A549 (cell line): ENCODE measurements around the gene MINAR2. TPM values are rescaled to one million over a fixed set of nuclear protein-coding genes. Genes with fewer than 3 reads are reported as not detected.

Experiments
- ATAC-seq, 2 experiments: fragments of 200-7000 bp in 1 of 2; fragments of >200 bp in 1 of 2; cut with Nextera tagmentation in 1 of 2; cut with Tn5 transposase in 1 of 2; 3 replicates each; pipeline versions ENCODE4 v1.8.0 to v1.9.1; 2018 to 2020; ENCODE audit warnings: mild to moderate bottlenecking in 1 of 2, moderate library complexity in 1 of 2
- CTCF ChIA-PET: fragments of 300-600 bp; sonication (Branson Sonifier 250); formaldehyde crosslinking; extraction: SDS; loops from one replicate; lab custom pipeline; 2021; ENCODE audit warnings: antibody characterized with exemption, inconsistent platforms; lab: Yijun Ruan, JAX
- POLR2A ChIA-PET: fragments of 350-600 bp; formaldehyde crosslinking; extraction: SDS; loops from one replicate; lab custom pipeline; 2021; ENCODE audit warnings: antibody characterized with exemption, inconsistent platforms; lab: Yijun Ruan, JAX
- DNase-seq, 2 experiments: peaks; one replicate each; pipeline versions ENCODE4 v3.0.0 to v3.0.0-alpha.2; 2011 to 2016; ENCODE audit warnings: low read depth in 1 of 2, low spot score in 1 of 2
- FAIRE-seq: peaks from 2 replicates; lab custom pipeline; 2011; peaks lifted over from hg19 to GRCh38; lab: Jason Lieb, UNC
- H3K27ac ChIP-seq, 2 experiments: fragments of >200 bp; sonication (Bioruptor Twin); formaldehyde crosslinking; 3 replicates each; pipeline ENCODE4 v1.5.1; 2016 to 2017
- H3K4me1 ChIP-seq: fragments of >200 bp; sonication (Bioruptor Twin); formaldehyde crosslinking; 3 replicates; pipeline ENCODE4 v1.6.1; 2016
- H3K4me2 ChIP-seq: fragments of >200 bp; sonication (Bioruptor Twin); formaldehyde crosslinking; 3 replicates; pipeline ENCODE4 v1.6.1; 2016
- H3K4me3 ChIP-seq: fragments of >200 bp; sonication (Bioruptor Twin); formaldehyde crosslinking; 3 replicates; pipeline ENCODE4 v1.5.1; 2016
- H3K9me3 ChIP-seq: fragments of >200 bp; sonication (Bioruptor Twin); formaldehyde crosslinking; 3 replicates; pipeline ENCODE4 v1.6.1; 2016
- CBX8 ChIP-seq: fragments of 200-600 bp; sonication (generic); IDR thresholded peaks from 2 replicates; pipeline ENCODE4 v1.6.1; 2016
- CEBPB ChIP-seq, 2 experiments: fragments of >200 bp in 1 of 2; sonication (Bioruptor Twin) in 1 of 2; formaldehyde crosslinking in 1 of 2; IDR thresholded peaks; 2 replicates each; pipeline ENCODE4 v1.6.1; 2012 to 2016
- CHD2 ChIP-seq: fragments of 150-350 bp; IDR thresholded peaks from 2 replicates; pipeline ENCODE4 v1.6.1; 2014; ENCODE audit warnings: low read length; ENCODE audit not compliant: partially characterized antibody
- CHD4 ChIP-seq: fragments of 200-600 bp; sonication (generic); IDR thresholded peaks from 2 replicates; pipeline ENCODE4 v1.6.1; 2016; ENCODE audit warnings: antibody characterized with exemption, mild to moderate bottlenecking, borderline replicate concordance
- CTCF ChIP-seq: fragments of >200 bp; sonication (Bioruptor Twin); formaldehyde crosslinking; IDR thresholded peaks from 3 replicates; pipeline ENCODE4 v1.5.1; 2016
- E2F6 ChIP-seq: IDR thresholded peaks from 2 replicates; pipeline ENCODE4 v1.6.1; 2012; ENCODE audit warnings: low read depth, borderline replicate concordance
- EHF ChIP-seq: fragments of 250-450 bp; sonication (Bioruptor Pico); IDR thresholded peaks from 2 replicates; pipeline ENCODE4 v1.5.0; 2020; ENCODE audit warnings: mild to moderate bottlenecking
- EHMT2 ChIP-seq: fragments of 200-600 bp; sonication (generic); IDR thresholded peaks from 2 replicates; pipeline ENCODE4 v1.6.1; 2016; ENCODE audit warnings: antibody characterized with exemption, low read depth, mild to moderate bottlenecking, moderate library complexity
- ESRRA ChIP-seq: fragments of 150-350 bp; IDR thresholded peaks from 2 replicates; pipeline ENCODE4 v1.6.1; 2014; ENCODE audit warnings: mild to moderate bottlenecking, low read length, borderline replicate concordance
- FOSB ChIP-seq: fragments of 250-450 bp; sonication (Bioruptor Pico); IDR thresholded peaks from 2 replicates; pipeline ENCODE4 v1.5.0; 2020; ENCODE audit warnings: mild to moderate bottlenecking, moderate library complexity
- FOXS1 ChIP-seq: fragments of 250-450 bp; sonication (Bioruptor Pico); IDR thresholded peaks from 2 replicates; pipeline ENCODE4 v1.5.0; 2020; ENCODE audit warnings: mild to moderate bottlenecking, moderate library complexity
- HES2 ChIP-seq: fragments of >200 bp; sonication (Bioruptor Twin); formaldehyde crosslinking; IDR thresholded peaks from 2 replicates; pipeline ENCODE4 v1.6.1; 2016
- HEYL ChIP-seq: fragments of 250-450 bp; sonication (Bioruptor Pico); IDR thresholded peaks from 2 replicates; pipeline ENCODE4 v1.8.0; 2021; ENCODE audit warnings: mild to moderate bottlenecking, moderate library complexity
- HMGXB4 ChIP-seq: fragments of 250-450 bp; sonication (Bioruptor Pico); IDR thresholded peaks from 2 replicates; pipeline ENCODE4 v1.5.0; 2021; ENCODE audit warnings: mild to moderate bottlenecking, moderate library complexity, borderline replicate concordance
- HOXA7 ChIP-seq: fragments of 250-450 bp; sonication (Bioruptor Pico); IDR thresholded peaks from 2 replicates; pipeline ENCODE4 v1.5.0; 2020; ENCODE audit warnings: mild to moderate bottlenecking, moderate library complexity
- HOXB13 ChIP-seq: fragments of 250-450 bp; sonication (Bioruptor Pico); IDR thresholded peaks from 2 replicates; pipeline ENCODE4 v1.5.0; 2020; ENCODE audit warnings: low read depth, mild to moderate bottlenecking, moderate library complexity
- JUNB ChIP-seq: fragments of >200 bp; sonication (Bioruptor Twin); formaldehyde crosslinking; IDR thresholded peaks from 2 replicates; pipeline ENCODE4 v1.6.1; 2016
- KDM1A ChIP-seq: fragments of 200-600 bp; sonication (generic); IDR thresholded peaks from 2 replicates; pipeline ENCODE4 v1.6.1; 2016; ENCODE audit warnings: low read depth, mild to moderate bottlenecking
- MAFK ChIP-seq: fragments of 450-650 bp; IDR thresholded peaks from 2 replicates; pipeline ENCODE4 v1.6.1; 2014; ENCODE audit not compliant: partially characterized antibody
- MAX ChIP-seq: IDR thresholded peaks from 2 replicates; pipeline ENCODE4 v1.6.1; 2012
- MYC ChIP-seq: IDR thresholded peaks from 2 replicates; pipeline ENCODE4 v1.6.1; 2012; ENCODE audit warnings: mild to moderate bottlenecking, inconsistent platforms, low read length, improper control_type of control experiment, borderline replicate concordance
- NPAS2 ChIP-seq: fragments of 250-450 bp; sonication (Bioruptor Pico); IDR thresholded peaks from 2 replicates; pipeline ENCODE4 v1.8.0; 2022; ENCODE audit warnings: mild to moderate bottlenecking, moderate library complexity, borderline replicate concordance
- NR3C1 ChIP-seq: fragments of >200 bp; sonication (Bioruptor Twin); formaldehyde crosslinking; IDR thresholded peaks from 3 replicates; pipeline ENCODE4 v1.6.1; 2017
- PBX3 ChIP-seq: IDR thresholded peaks from 2 replicates; pipeline ENCODE4 v1.6.1; 2012
- RARB ChIP-seq: fragments of 250-450 bp; sonication (Bioruptor Pico); IDR thresholded peaks from 2 replicates; pipeline ENCODE4 v1.8.0; 2021; ENCODE audit warnings: mild to moderate bottlenecking, moderate library complexity
- RFX5 ChIP-seq: fragments of 450-650 bp; IDR thresholded peaks from 2 replicates; pipeline ENCODE4 v1.7.1; 2014; ENCODE audit warnings: antibody characterized with exemption, mild to moderate bottlenecking, moderate library complexity
- RNF2 ChIP-seq: fragments of 200-600 bp; sonication (generic); IDR thresholded peaks from 2 replicates; pipeline ENCODE4 v1.6.1; 2016; ENCODE audit warnings: low read depth, mild to moderate bottlenecking, antibody characterized with exemption, moderate library complexity, borderline replicate concordance
- TFCP2L1 ChIP-seq: fragments of 250-450 bp; sonication (Bioruptor Pico); IDR thresholded peaks from 2 replicates; pipeline ENCODE4 v1.5.0; 2021; ENCODE audit warnings: mild to moderate bottlenecking
- USF2 ChIP-seq: fragments of 450-650 bp; IDR thresholded peaks from 2 replicates; pipeline ENCODE4 v1.6.1; 2014; ENCODE audit warnings: antibody characterized with exemption
- WGBS: methylation state at CpG from one replicate; pipeline ENCODE4 v1.1.6; 2017; ENCODE audit errors: missing lambda C conversion rate; 5-methylcytosine and 5-hydroxymethylcytosine counted together
- polyA plus RNA-seq, 4 experiments: library from polyadenylated mRNA; depleted of rRNA in 3 of 4; stranded (reverse); fragments of >200 nt; fragmentation: RNase III in 1 of 4; extraction: RNeasy Plus Mini Kit Qiagen cat#74134 plus additional on column Dnase treatment in 1 of 4; gene quantifications; 2 replicates in 3 of 4; 3 replicates in 1 of 4; pipeline ENCODE4 v1.2.3, GENCODE V29; 2011 to 2017

Gene MINAR2
- polyA plus RNA-seq, 2 of the 4 experiments (the other 2 are of a cell fraction), result not detected

- ATAC-seq (no peak), DNase-seq (no peak), FAIRE-seq (no peak)
- TF ChIP-seq MYC (no peak), HEYL (CRISPR knock-in tag) (no peak), HOXB13 (CRISPR knock-in tag) (no peak), MAX (no peak), FOSB (no peak), EHF (no peak), RARB (CRISPR knock-in tag) (no peak), CHD4 (no peak)
- no peak overlapping the region for H3K4me2 ChIP-seq
- CTCF ChIA-PET, result interaction anchor here (2.2 kb wide), 1 partner anchor 11 kb away, joined by 10 read pairs; no protein-coding TSS in a partner anchor
- no peaks in the 10 kb centered on the region for H3K4me1 ChIP-seq
- H3K27ac ChIP-seq, result no peak overlapping the region
- 33% methylated on average over 2 of the region's 2 CpGs for WGBS
- POLR2A ChIA-PET, result no interaction called here
- no peak overlapping the region for H3K4me3 ChIP-seq
- no peaks in the 10 kb centered on the region for H3K9me3 ChIP-seq
Observed at GRCh38 chr5:129781594-129781993, 33.7 kb downstream of the MINAR2 start.

- WGBS, result 6% methylated on average over 5 of the region's 5 CpGs
- ChIA-PET POLR2A (no interaction called here), CTCF (no interaction called here)
- DNase-seq, result no peak
- Histone ChIP-seq H3K4me1 (no peaks in the 10 kb centered on the region), H3K27ac (no peak overlapping the region), H3K9me3 (no peaks in the 10 kb centered on the region), H3K4me2 (no peak overlapping the region), H3K4me3 (no peak overlapping the region)
- no peak for ATAC-seq
- TF ChIP-seq MAFK (no peak), TFCP2L1 (CRISPR knock-in tag) (no peak), CBX8 (no peak), CEBPB (IDR thresholded peaks at IDR 0.05) (no peak), HOXA7 (CRISPR knock-in tag) (no peak), PBX3 (no peak), CHD4 (no peak), NPAS2 (CRISPR knock-in tag) (no peak), USF2 (no peak), EHMT2 (no peak), HEYL (CRISPR knock-in tag) (no peak), NR3C1 (no peak), E2F6 (no peak), KDM1A (no peak), EHF (no peak), RARB (CRISPR knock-in tag) (no peak), FOXS1 (CRISPR knock-in tag) (no peak)
- no peak for FAIRE-seq
Observed at GRCh38 chr5:129803403-129803802, 55.5 kb downstream of the MINAR2 start.

- ATAC-seq, result no peak
- H3K27ac ChIP-seq, result no peak overlapping the region
- H3K4me2 ChIP-seq, result no peak overlapping the region
- ChIA-PET CTCF (interaction anchor here (0.7 kb wide), 1 partner anchor 1427 kb away, joined by 3 read pairs; no protein-coding TSS in a partner anchor), POLR2A (no interaction called here)
- H3K4me3 ChIP-seq, result no peak overlapping the region
- WGBS, result 0% methylated on average over 2 of the region's 7 CpGs
- H3K4me1 ChIP-seq, result no peaks in the 10 kb centered on the region
- FAIRE-seq, result no peak
- DNase-seq, result no peak
- no peaks in the 10 kb centered on the region for H3K9me3 ChIP-seq
- TF ChIP-seq TFCP2L1 (CRISPR knock-in tag), result no peak
- no peak for TF ChIP-seq CTCF
- TF ChIP-seq RNF2, result no peak
- no peak for TF ChIP-seq ESRRA
- TF ChIP-seq HMGXB4 (CRISPR knock-in tag), result no peak
- no peak for TF ChIP-seq E2F6
- no peak for TF ChIP-seq RFX5
- TF ChIP-seq HES2, result no peak
- no peak for TF ChIP-seq JUNB
- TF ChIP-seq CHD2, result no peak
Observed at GRCh38 chr5:129804705-129805104, 56.8 kb downstream of the MINAR2 start.
